Adrenal gland (tissue), 12 donors: ENCODE data around the gene RAB11FIP5. TPM values are rescaled to one million over a fixed set of nuclear protein-coding genes. Genes with fewer than 3 reads are reported as not detected.

Experiments used
- DNase-seq, 7 donors: peaks; one replicate each; pipeline ENCODE4 v3.0.0-alpha.2; 2019 to 2020
- H3K27ac ChIP-seq, 5 donors: fragments of 200-600 bp; sonication (generic) in 4 of 5; 1 replicate in 3 of 5; 2 replicates in 2 of 5; pipeline versions ENCODE4 v1.5.1 to v1.8.0; 2016 to 2020; ENCODE audit warnings: mild to moderate bottlenecking in 1 of 5
- H3K27me3 ChIP-seq: fragments of 200-600 bp; 2 replicates; pipeline ENCODE4 v1.8.0; 2021
- H3K36me3 ChIP-seq, 2 donors: fragments of 200-600 bp; replicated peaks in 1 of 2; 1 replicate in 1 of 2; 2 replicates in 1 of 2; pipeline versions ENCODE4 v1.5.1 to v1.8.0; 2018 to 2022
- H3K4me1 ChIP-seq, 2 donors: fragments of 200-600 bp; replicated peaks in 1 of 2; 1 replicate in 1 of 2; 2 replicates in 1 of 2; pipeline versions ENCODE4 v1.5.1 to v1.8.0; 2018 to 2021
- H3K4me3 ChIP-seq, 4 donors: fragments of 200-600 bp; sonication (generic) in 3 of 4; one replicate each; pipeline ENCODE4 v1.5.1; 2016 to 2018
- H3K9me3 ChIP-seq, 3 donors: fragments of 200-600 bp; sonication (generic) in 1 of 3; replicated peaks in 1 of 3; 1 replicate in 2 of 3; 2 replicates in 1 of 3; pipeline versions ENCODE4 v1.5.1 to v1.8.0; 2016 to 2021
- POLR2A ChIP-seq, 2 donors: fragments of 450-650 bp; IDR thresholded peaks; one replicate each; pipeline ENCODE4 v1.6.1; 2017; ENCODE audit warnings: antibody characterized with exemption in 2 of 2, mild to moderate bottlenecking in 2 of 2, moderate library complexity in 1 of 2
- WGBS, 4 donors: extraction: QIAGEN DNeasy Blood & Tissue Kit in 2 of 4; methylation state at CpG; one replicate each; pipeline versions ENCODE4 v1.1.5 to v1.1.7; 2013 to 2017; 5-methylcytosine and 5-hydroxymethylcytosine counted together
- intact Hi-C, 2 donors: fragments of 100-400 bp; cut with DNase I; formaldehyde crosslinking; loops; one replicate each; pipeline versions ENCODE4 v1.14.1 to v1.15.0; 2022 to 2023
- polyA plus RNA-seq, 3 donors: library from polyadenylated mRNA; stranded (reverse); fragments of 200-250 nt in 2 of 3; fragments of 350-450 nt in 1 of 3; fragmentation: Illumina TruSeq in 1 of 3; extraction: RNeasy Lipid Tissue Mini Kit (QIAGEN cat#74804) in 1 of 3; gene quantifications; one replicate each; pipeline ENCODE4 v1.2.3, GENCODE V29; 2013 to 2014
- total RNA-seq, 9 donors: library from RNA; depleted of rRNA in 4 of 9; stranded (reverse); fragments of >200 nt in 4 of 9; fragments of 120-200 nt in 1 of 9; fragmentation: NEBNext Ultra II Directional in 1 of 9; extraction: Animal tissue kit (Norgen Biotek cat#: 25700) in 1 of 9; gene quantifications; one replicate each; pipeline versions ENCODE4 v1.1.0 to v1.2.4, GENCODE V29; 2013 to 2023
- TF ChIP-seq, protein P1 (sequence below), 6 experiments: fragments of 450-650 bp in 4 of 6; fragments of 200-600 bp in 2 of 6; sonication (generic) in 1 of 6; IDR thresholded peaks; 1 replicate in 5 of 6; 2 replicates in 1 of 6; pipeline versions ENCODE4 v1.5.1 to v1.8.0; 2016 to 2021; ENCODE audit warnings: antibody characterized with exemption in 6 of 6, mild to moderate bottlenecking in 2 of 6, moderate library complexity in 1 of 6
- donor health status: healthy with polysubstance abuse.
- donor health status: Bipolar disorder and iron deficiency.
- donor health status: DM: yes; HTN: yes; CAD: no.
- donor health status: DM: no; HTN: no; CAD: no.
- donor health status: DM: no; HTN: no; CAD: no.
- donor health status: DM: yes; HTN: yes; CAD: no.

RAB11FIP5 gene
- total and polyA plus RNA-seq, 12 donors = 3.3 to 46.7 (median 23.3) TPM

DNA sequence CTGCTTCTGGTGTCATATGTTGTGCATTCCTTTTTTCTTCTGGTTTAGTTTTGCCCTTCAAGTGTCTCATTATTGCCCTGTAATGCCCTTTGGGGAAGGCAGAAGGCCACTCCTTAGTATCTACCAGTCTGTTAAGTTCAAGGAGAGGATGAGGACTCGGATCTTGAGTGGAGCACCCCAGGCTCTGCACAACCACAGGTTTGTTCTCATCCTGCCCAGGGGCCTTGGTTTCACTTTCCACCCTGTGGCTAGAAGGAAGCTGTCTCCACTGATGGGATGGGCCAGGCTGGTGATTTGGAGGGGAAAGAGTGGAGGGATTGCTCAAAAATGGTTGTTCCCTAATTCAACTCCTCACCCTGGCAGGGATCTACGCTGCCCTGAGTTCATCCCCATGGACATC is 30.2 kb upstream of the RAB11FIP5 start:
- Histone ChIP-seq H3K27ac (no peak overlapping the region), H3K9me3 (no peaks in the 10 kb centered on the region), H3K4me3 (no peak overlapping the region), H3K36me3 (no peaks in the 10 kb centered on the region), H3K27me3 (no peaks in the 10 kb centered on the region), H3K4me1 (no peaks in the 10 kb centered on the region)
- 67 to 83% (median 79%) methylated on average over 1 to 2 of the region's 2 CpGs for WGBS, 4 donors
- intact Hi-C loops = loop anchor here in 1 of 2 donors (5.0 kb wide), 1 partner anchor 46 kb away; no protein-coding TSS in a partner anchor
- no peak for TF ChIP-seq POLR2A (IDR thresholded peaks at IDR 0.05)
- TF ChIP-seq, protein P1, sequence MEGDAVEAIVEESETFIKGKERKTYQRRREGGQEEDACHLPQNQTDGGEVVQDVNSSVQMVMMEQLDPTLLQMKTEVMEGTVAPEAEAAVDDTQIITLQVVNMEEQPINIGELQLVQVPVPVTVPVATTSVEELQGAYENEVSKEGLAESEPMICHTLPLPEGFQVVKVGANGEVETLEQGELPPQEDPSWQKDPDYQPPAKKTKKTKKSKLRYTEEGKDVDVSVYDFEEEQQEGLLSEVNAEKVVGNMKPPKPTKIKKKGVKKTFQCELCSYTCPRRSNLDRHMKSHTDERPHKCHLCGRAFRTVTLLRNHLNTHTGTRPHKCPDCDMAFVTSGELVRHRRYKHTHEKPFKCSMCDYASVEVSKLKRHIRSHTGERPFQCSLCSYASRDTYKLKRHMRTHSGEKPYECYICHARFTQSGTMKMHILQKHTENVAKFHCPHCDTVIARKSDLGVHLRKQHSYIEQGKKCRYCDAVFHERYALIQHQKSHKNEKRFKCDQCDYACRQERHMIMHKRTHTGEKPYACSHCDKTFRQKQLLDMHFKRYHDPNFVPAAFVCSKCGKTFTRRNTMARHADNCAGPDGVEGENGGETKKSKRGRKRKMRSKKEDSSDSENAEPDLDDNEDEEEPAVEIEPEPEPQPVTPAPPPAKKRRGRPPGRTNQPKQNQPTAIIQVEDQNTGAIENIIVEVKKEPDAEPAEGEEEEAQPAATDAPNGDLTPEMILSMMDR (IDR thresholded peaks at IDR 0.05) = no peak
- DNase-seq = no peak

DNA sequence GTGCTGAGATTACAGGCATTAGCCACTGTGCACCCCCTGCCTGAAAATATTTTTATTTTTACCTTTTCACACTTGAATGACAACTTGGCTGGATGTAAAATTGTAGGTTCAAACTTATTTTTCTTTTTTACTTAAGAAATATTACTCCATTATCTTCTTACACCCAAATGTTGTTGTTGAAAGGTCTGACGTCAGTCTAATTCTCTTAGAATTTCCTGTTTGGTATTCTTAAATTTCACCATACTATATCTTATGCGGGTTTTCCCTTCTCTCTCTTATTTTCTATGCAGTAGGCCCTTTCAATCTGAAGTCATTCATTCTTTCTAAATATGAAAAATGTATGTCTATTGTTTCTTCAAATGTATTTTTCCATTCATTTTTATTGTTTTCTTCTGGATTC is 29.1 kb upstream of the RAB11FIP5 start:
- H3K36me3 ChIP-seq = no peaks in the 10 kb centered on the region
- WGBS, 4 donors = 84 to 92% (median 87%) methylated on average over 2 of the region's 2 CpGs
- TF ChIP-seq, protein P1 (IDR thresholded peaks at IDR 0.05) = no peak
- no peak for TF ChIP-seq POLR2A (IDR thresholded peaks at IDR 0.05)

DNA sequence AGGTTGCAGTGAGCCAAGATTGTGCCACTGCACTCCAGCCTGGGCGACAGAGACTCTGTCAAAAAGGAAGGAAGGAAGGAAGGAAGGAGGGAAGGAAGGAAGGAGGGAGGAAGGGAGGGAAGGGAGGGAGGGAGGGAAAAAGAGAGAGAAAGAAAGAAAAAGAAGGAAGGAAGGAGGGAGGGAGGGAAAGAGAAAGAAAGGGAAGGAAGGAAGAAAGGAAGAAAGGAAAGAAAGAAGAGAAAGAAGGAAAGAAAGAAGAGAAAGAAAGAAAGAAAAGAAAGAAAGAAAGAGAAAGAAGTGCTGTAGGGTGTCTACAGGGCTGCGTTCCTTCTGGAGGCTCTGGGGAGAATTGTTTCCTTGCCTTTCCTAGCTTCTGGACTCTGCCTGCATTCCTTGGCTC is 22.5 kb upstream of the RAB11FIP5 start:
- WGBS, 4 donors = 61 to 74% (median 68%) methylated on average over 2 of the region's 2 CpGs
- TF ChIP-seq POLR2A (IDR thresholded peaks at IDR 0.05) = no peak
- TF ChIP-seq, protein P1 (IDR thresholded peaks at IDR 0.05) = no peak
- no peak for DNase-seq
- Histone ChIP-seq H3K27ac (no peak overlapping the region), H3K36me3 (no peaks in the 10 kb centered on the region), H3K9me3 (no peaks in the 10 kb centered on the region), H3K4me1 (peaks cover 5 to 6% of the 10 kb centered on the region in 2 donors), H3K27me3 (no peaks in the 10 kb centered on the region), H3K4me3 (no peak overlapping the region)
- intact Hi-C loops = no loop called here

More for the DNA sequence above, 29.1 kb upstream of the RAB11FIP5 start:
- no peaks in the 10 kb centered on the region for H3K4me1 ChIP-seq
- intact Hi-C loops = loop anchor here in 1 of 2 donors (5.0 kb wide), 1 partner anchor 45 kb away; no protein-coding TSS in a partner anchor
- H3K9me3 ChIP-seq = no peaks in the 10 kb centered on the region
- DNase-seq = no peak
- no peaks in the 10 kb centered on the region for H3K27me3 ChIP-seq
- H3K27ac ChIP-seq = no peak overlapping the region
- no peak overlapping the region for H3K4me3 ChIP-seq

DNA sequence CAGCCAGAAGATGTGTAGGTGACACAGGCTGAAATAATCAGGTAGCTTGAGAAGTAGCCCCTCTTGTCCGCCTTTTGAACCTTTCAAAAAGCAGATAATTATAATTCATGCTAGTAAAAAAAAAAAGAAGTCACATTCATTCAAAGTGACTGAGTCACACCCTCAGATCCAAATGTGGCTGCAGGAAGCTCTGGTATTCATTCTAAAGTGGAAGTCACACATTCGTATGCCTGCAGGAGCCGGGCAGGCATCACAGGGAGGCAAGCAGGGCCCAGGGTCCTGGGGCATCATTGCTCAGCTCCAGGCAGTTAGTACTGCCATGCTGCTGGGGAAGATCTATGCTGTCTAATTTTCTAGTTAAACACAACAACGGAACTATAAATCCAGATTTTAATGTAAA is 21.7 kb upstream of the RAB11FIP5 start:
- no peak for TF ChIP-seq POLR2A (IDR thresholded peaks at IDR 0.05)
- TF ChIP-seq, protein P1 (IDR thresholded peaks at IDR 0.05) = no peak
- intact Hi-C loops = no loop called here
- no peaks in the 10 kb centered on the region for H3K27me3 ChIP-seq
- 76 to 87% (median 85%) methylated on average over 4 of the region's 4 CpGs for WGBS, 4 donors
- H3K4me3 ChIP-seq = no peak overlapping the region
- no peaks in the 10 kb centered on the region for H3K36me3 ChIP-seq
- DNase-seq = no peak
- H3K9me3 ChIP-seq = no peaks in the 10 kb centered on the region
- no peak overlapping the region for H3K27ac ChIP-seq
- peaks cover 5 to 6% of the 10 kb centered on the region in 2 donors for H3K4me1 ChIP-seq
